Left lung (tissue), 14 donors: ENCODE data around the gene SEMA3B. TPM values are rescaled to one million over a fixed set of nuclear protein-coding genes. Genes with fewer than 3 reads are reported as not detected.

Source experiments
- ATAC-seq: fragments of 200-7000 bp; cut with Tn5 transposase; one replicate; pipeline ENCODE4 v1.9.1; 2020; ENCODE audit warnings: moderate library complexity
- DNase-seq, 4 donors: peaks; one replicate each; pipeline ENCODE4 v3.0.0-alpha.2; 2013 to 2020
- H3K27ac ChIP-seq, 2 donors: fragments of 200-600 bp; sonication (generic) in 1 of 2; one replicate each; pipeline versions ENCODE4 v1.5.0 to v1.8.0; 2020 to 2021
- H3K27me3 ChIP-seq, 2 donors: fragments of 200-600 bp; sonication (generic) in 1 of 2; one replicate each; pipeline versions ENCODE4 v1.5.0 to v1.8.0; 2020 to 2021
- H3K36me3 ChIP-seq, 2 donors: fragments of 200-600 bp; sonication (generic) in 1 of 2; one replicate each; pipeline versions ENCODE4 v1.5.0 to v1.8.0; 2020 to 2021
- H3K4me1 ChIP-seq, 2 donors: fragments of 200-600 bp; one replicate each; pipeline ENCODE4 v1.8.0; 2021
- H3K4me3 ChIP-seq, 2 donors: fragments of 200-600 bp; sonication (generic) in 1 of 2; one replicate each; pipeline versions ENCODE4 v1.5.0 to v1.8.0; 2020 to 2021; ENCODE audit warnings: mild to moderate bottlenecking in 1 of 2
- H3K9me3 ChIP-seq, 2 donors: fragments of 200-600 bp; sonication (generic) in 1 of 2; one replicate each; pipeline versions ENCODE4 v1.5.0 to v1.8.0; 2020 to 2021
- CTCF ChIP-seq, 2 donors: fragments of 200-600 bp; sonication (generic) in 1 of 2; IDR thresholded peaks; one replicate each; pipeline versions ENCODE4 v1.5.0 to v1.8.0; 2021; ENCODE audit warnings: antibody characterized with exemption in 2 of 2
- intact Hi-C, 2 donors: fragments of 100-400 bp; cut with DNase I; formaldehyde crosslinking; loops; one replicate each; pipeline versions ENCODE4 v1.11.2 to v1.14.2; 2022
- long read RNA-seq, 12 donors: library from polyadenylated mRNA in 2 of 12; unstranded in 2 of 12; transcript quantifications; one replicate each; pipeline ENCODE4 v2.0.0 and lab custom pipeline, GENCODE V29; 2019 to 2026
- polyA plus RNA-seq, 6 donors: library from polyadenylated mRNA; unstranded; fragments of 120-200 nt; gene quantifications; one replicate each; pipeline ENCODE4 v1.2.1, GENCODE V29; 2013; ENCODE audit not compliant: insufficient read length in 6 of 6
- total RNA-seq, 2 donors: library from RNA; stranded (reverse); fragmentation: NEBNext Ultra II Directional; extraction: Animal tissue kit (Norgen Biotek cat#: 25700); gene quantifications; one replicate each; pipeline ENCODE4 v1.2.1, GENCODE V29; 2021
- donor health status: DM: no; HTN: yes; CAD: no.
- donor health status: DM: no; HTN: no; CAD: no.

The SEMA3B gene
- total RNA-seq (10 to 100 TPM; 56.8 to 92.7 TPM), polyA plus RNA-seq (10 to 100 TPM; 20.6 to 30.2 (median 25.6) TPM)
- long read RNA-seq, donor 1, partial matches to known transcripts, result 6 of 8 reads
- long read RNA-seq, donor 1, other reads (novel, unspliced or antisense), result 0 of 8 reads
- long read RNA-seq, donor 2, partial matches to known transcripts, result 0 of 1 reads
- long read RNA-seq, donor 2, other reads (novel, unspliced or antisense), result 0 of 1 reads
- long read RNA-seq, donor 3, partial matches to known transcripts, result 0 of 3 reads
- long read RNA-seq, donor 3, other reads (novel, unspliced or antisense), result 0 of 3 reads
- long read RNA-seq, donor 4, transcript SEMA3B-204 (17 exons, 2,755 nt), result major isoform, 5 of 30 reads
- long read RNA-seq, donor 4, partial matches to known transcripts, result 8 of 30 reads
- long read RNA-seq, donor 4, other reads (novel, unspliced or antisense), result 13 of 30 reads
- long read RNA-seq, donor 5, partial matches to known transcripts, result 9 of 13 reads
- long read RNA-seq, donor 5, other reads (novel, unspliced or antisense), result 0 of 13 reads
- long read RNA-seq, donor 6, partial matches to known transcripts, result 0 of 4 reads
- long read RNA-seq, donor 6, other reads (novel, unspliced or antisense), result 0 of 4 reads
- long read RNA-seq, donor 7, result 0 reads
- long read RNA-seq, donor 8, partial matches to known transcripts, result 0 of 3 reads
- long read RNA-seq, donor 8, other reads (novel, unspliced or antisense), result 0 of 3 reads
- long read RNA-seq, donor 9, result 0 reads
- long read RNA-seq, donor 10, partial matches to known transcripts, result 5 of 8 reads
- long read RNA-seq, donor 10, other reads (novel, unspliced or antisense), result 2 of 8 reads
- long read RNA-seq, donor 11, partial matches to known transcripts, result 0 of 2 reads
- long read RNA-seq, donor 11, other reads (novel, unspliced or antisense), result 0 of 2 reads
- long read RNA-seq, donor 12, partial matches to known transcripts, result 7 of 8 reads
- long read RNA-seq, donor 12, other reads (novel, unspliced or antisense), result 0 of 8 reads

GRCh38 chr3:50268703-50269451 is at the start of gene SEMA3B:
Gene SEMA3B, plus strand, starts transcription at chr3:50269147. Its CDS starts 94 bp downstream, at chr3:50269241.
- no peak for TF ChIP-seq CTCF (IDR thresholded peaks at IDR 0.05)
- H3K9me3 ChIP-seq, result no peaks in the 10 kb centered on the region
- no peaks in the 10 kb centered on the region for H3K36me3 ChIP-seq
- peak within 1 kb of the TSS; percentile 80 to 92 for H3K27ac ChIP-seq
- ATAC-seq (peak; percentile 55), DNase-seq (peak in 3 of 4 donors; percentile 80 to 87 (median 86))
- peak within 1 kb of the TSS; percentile 24 to 48 for H3K4me3 ChIP-seq
- intact Hi-C loops, result no loop called here
- H3K27me3 ChIP-seq, result peaks cover 0 to 30% of the 10 kb centered on the region in 2 donors
- H3K4me1 ChIP-seq, result peaks cover 48 to 65% of the 10 kb centered on the region in 2 donors

- intact Hi-C loops, result no loop called here
- DNase-seq (no peak), ATAC-seq (no peak)
- H3K4me1 ChIP-seq, result no peaks in the 10 kb centered on the region
- no peak overlapping the region for H3K4me3 ChIP-seq
- no peaks in the 10 kb centered on the region for H3K36me3 ChIP-seq
- no peak for TF ChIP-seq CTCF (IDR thresholded peaks at IDR 0.05)
- no peaks in the 10 kb centered on the region for H3K27me3 ChIP-seq
- no peaks in the 10 kb centered on the region for H3K9me3 ChIP-seq
- H3K27ac ChIP-seq, result no peak overlapping the region
Measured at GRCh38 chr3:50219285-50219684, 49.7 kb upstream of the SEMA3B start.

- no peak for TF ChIP-seq CTCF (IDR thresholded peaks at IDR 0.05)
- no peaks in the 10 kb centered on the region for H3K36me3 ChIP-seq
- no peaks in the 10 kb centered on the region for H3K4me1 ChIP-seq
- H3K27me3 ChIP-seq, result peaks cover 0 to under 1% of the 10 kb centered on the region in 2 donors
- DNase-seq, result no peak
- no peaks in the 10 kb centered on the region for H3K9me3 ChIP-seq
- no peak for ATAC-seq
- H3K27ac ChIP-seq, result no peak overlapping the region
- intact Hi-C loops, result no loop called here
- no peak overlapping the region for H3K4me3 ChIP-seq
Measured at GRCh38 chr3:50220109-50220508, 48.8 kb upstream of the SEMA3B start.

- intact Hi-C loops, result no loop called here
- no peak for DNase-seq
- Histone ChIP-seq H3K27me3 (peaks cover 0 to 9% of the 10 kb centered on the region in 2 donors), H3K36me3 (no peaks in the 10 kb centered on the region), H3K27ac (no peak overlapping the region), H3K4me3 (no peak overlapping the region), H3K9me3 (no peaks in the 10 kb centered on the region), H3K4me1 (peaks cover 0 to 4% of the 10 kb centered on the region in 2 donors)
- no peak for ATAC-seq
- TF ChIP-seq CTCF (IDR thresholded peaks at IDR 0.05), result no peak
Measured at GRCh38 chr3:50221051-50221410, 47.9 kb upstream of the SEMA3B start.
